ENCODE results near the gene VTCN1. TPM values are rescaled to one million over a fixed set of nuclear protein-coding genes. Genes with fewer than 3 reads are reported as not detected.

VTCN1 gene
- total RNA-seq, 4 donors from 2014 or later: not detected

- TF ChIP-seq POLR2A (IDR thresholded peaks at IDR 0.05; ENCODE audit: low read depth): no peak
- no peak for TF ChIP-seq CTCF (IDR thresholded peaks at IDR 0.05)
- TF ChIP-seq EP300 (IDR thresholded peaks at IDR 0.05): no peak
- Histone ChIP-seq H3K9me3 (peaks cover 0 to 19% (median 7%) of the 10 kb centered on the region in 4 donors), H3K4me1 (no peaks in the 10 kb centered on the region), H3K27ac (replicated peaks in 1 of 4) (no peak overlapping the region), H3K4me3 (no peak overlapping the region), H3K36me3 (no peaks in the 10 kb centered on the region), H3K27me3 (no peaks in the 10 kb centered on the region)
- intact Hi-C loops (cut with DNase I): no loop called here
- no peak for DNase-seq (ENCODE audit: extremely low spot score)
- WGBS: 62% methylated on average over 8 of the region's 8 CpGs
These were observed 21.8 kb downstream of the VTCN1 start for GRCh38 chr1:117188816-117189437.

- no peak for DNase-seq (ENCODE audit: extremely low spot score)
- Histone ChIP-seq H3K9me3 (peaks cover 0 to 17% (median 7%) of the 10 kb centered on the region in 4 donors), H3K4me3 (no peak overlapping the region), H3K36me3 (no peaks in the 10 kb centered on the region), H3K4me1 (no peaks in the 10 kb centered on the region), H3K27ac (replicated peaks in 1 of 4) (no peak overlapping the region), H3K27me3 (no peaks in the 10 kb centered on the region)
- TF ChIP-seq POLR2AphosphoS5 (IDR thresholded peaks at IDR 0.05) (no peak), POLR2A (IDR thresholded peaks at IDR 0.05; ENCODE audit: low read depth) (no peak), EP300 (IDR thresholded peaks at IDR 0.05) (no peak), CTCF (IDR thresholded peaks at IDR 0.05) (no peak)
- intact Hi-C loops (cut with DNase I): no loop called here
- WGBS: 82% methylated on average over 5 of the region's 5 CpGs
These were observed 22.4 kb downstream of the VTCN1 start for GRCh38 chr1:117188170-117188815.

GRCh38 chr1:117183112-117183511, 27.6 kb downstream of the VTCN1 start:
- Histone ChIP-seq H3K27ac (replicated peaks in 1 of 4) (no peak overlapping the region), H3K27me3 (no peaks in the 10 kb centered on the region), H3K9me3 (no peaks in the 10 kb centered on the region), H3K4me3 (no peak overlapping the region), H3K36me3 (no peaks in the 10 kb centered on the region), H3K4me1 (no peaks in the 10 kb centered on the region)
- 94% methylated on average over 4 of the region's 4 CpGs for WGBS
- intact Hi-C loops (cut with DNase I): no loop called here
- TF ChIP-seq POLR2A (IDR thresholded peaks at IDR 0.05; ENCODE audit: low read depth) (no peak), EP300 (IDR thresholded peaks at IDR 0.05) (no peak), POLR2AphosphoS5 (IDR thresholded peaks at IDR 0.05) (no peak), CTCF (IDR thresholded peaks at IDR 0.05) (no peak)
- DNase-seq (ENCODE audit: extremely low spot score): no peak

- H3K36me3 ChIP-seq: no peaks in the 10 kb centered on the region
- no peaks in the 10 kb centered on the region for H3K27me3 ChIP-seq
- TF ChIP-seq EP300 (IDR thresholded peaks at IDR 0.05): no peak
- TF ChIP-seq POLR2AphosphoS5 (IDR thresholded peaks at IDR 0.05): no peak
- TF ChIP-seq CTCF (IDR thresholded peaks at IDR 0.05): no peak
- TF ChIP-seq POLR2A (IDR thresholded peaks at IDR 0.05; ENCODE audit: low read depth): no peak
- H3K4me1 ChIP-seq: no peaks in the 10 kb centered on the region
- H3K9me3 ChIP-seq: no peaks in the 10 kb centered on the region
- WGBS: 83% methylated on average over 2 of the region's 3 CpGs
- no peak overlapping the region for H3K4me3 ChIP-seq
- intact Hi-C loops (cut with DNase I): no loop called here
- no peak overlapping the region for H3K27ac ChIP-seq (replicated peaks in 1 of 4)
- DNase-seq (ENCODE audit: extremely low spot score): no peak
These were observed 28.4 kb downstream of the VTCN1 start for GRCh38 chr1:117182319-117182718.
